NCI-H82 treated with DMSO at 0.1 percent for 48 hours (cell line): ENCODE results near the gene GCNT1.
"Not testable (repeated sequence)": the region's sequence is repeated elsewhere in the genome, so short reads cannot be mapped to it uniquely, and the experiment has no call there.

Experiments
- DNase-seq: peaks from one replicate; lab custom pipeline; 2025; ENCODE audit not compliant: unreplicated experiment; lab: John Stamatoyannopoulos, UW

The GCNT1 gene

DNA sequence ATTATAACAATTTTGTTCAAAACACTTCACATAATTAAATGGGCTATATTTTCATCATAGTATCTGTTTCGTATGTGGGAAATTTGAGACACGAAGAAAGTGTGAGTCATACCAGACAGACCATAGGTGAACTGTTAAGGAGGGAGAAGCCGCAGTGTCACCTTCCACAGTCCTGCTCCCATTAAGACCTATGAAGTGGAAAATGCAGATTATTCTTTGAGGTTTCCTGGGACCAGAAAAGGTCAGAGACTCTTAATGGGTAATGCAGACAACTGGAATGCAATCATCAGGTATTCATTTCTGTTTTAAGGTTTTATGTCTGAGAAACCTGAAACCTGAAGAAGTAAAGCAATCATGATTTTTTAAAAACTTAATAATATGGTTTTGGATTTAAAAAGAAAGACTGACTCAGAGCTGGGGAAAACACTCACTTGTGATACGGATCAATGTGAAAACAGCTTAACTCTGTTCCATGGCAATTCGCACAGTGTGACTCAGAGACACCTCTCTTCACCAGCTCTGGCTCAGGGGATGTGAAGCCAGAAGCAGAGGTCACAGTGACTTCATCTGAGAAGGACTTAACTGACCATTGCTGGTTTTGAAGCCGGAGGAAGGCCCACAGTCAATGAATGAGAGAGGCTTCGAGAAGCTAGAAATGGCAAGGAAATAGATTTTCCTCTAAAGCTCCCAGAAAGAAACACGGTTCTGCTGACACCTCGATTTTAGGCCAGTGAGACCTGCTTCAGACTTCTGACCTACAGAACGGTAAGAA, 17.2 kb upstream of the GCNT1 start:
- no peak for DNase-seq

DNA sequence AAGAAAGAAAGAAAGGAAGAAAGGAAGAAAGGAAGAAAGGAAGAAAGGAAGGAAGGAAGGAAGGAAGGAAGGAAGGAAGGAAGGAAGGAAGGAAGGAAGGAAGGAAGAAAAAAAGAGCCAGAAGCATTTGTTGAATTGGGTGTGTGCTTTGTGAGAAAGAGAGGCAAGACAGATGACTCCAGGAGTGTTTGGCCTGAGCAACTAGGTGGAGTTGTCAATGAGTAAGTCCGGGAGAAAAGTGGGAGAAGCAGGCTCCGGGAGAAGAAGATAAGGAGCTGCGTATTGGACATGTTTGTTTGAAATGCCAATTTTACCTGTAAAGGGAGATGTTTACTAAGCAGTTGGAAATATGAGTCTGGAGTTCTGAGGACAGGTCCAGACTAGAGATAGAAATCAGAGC, 15.1 kb upstream of the GCNT1 start:
- no peak for DNase-seq

DNA sequence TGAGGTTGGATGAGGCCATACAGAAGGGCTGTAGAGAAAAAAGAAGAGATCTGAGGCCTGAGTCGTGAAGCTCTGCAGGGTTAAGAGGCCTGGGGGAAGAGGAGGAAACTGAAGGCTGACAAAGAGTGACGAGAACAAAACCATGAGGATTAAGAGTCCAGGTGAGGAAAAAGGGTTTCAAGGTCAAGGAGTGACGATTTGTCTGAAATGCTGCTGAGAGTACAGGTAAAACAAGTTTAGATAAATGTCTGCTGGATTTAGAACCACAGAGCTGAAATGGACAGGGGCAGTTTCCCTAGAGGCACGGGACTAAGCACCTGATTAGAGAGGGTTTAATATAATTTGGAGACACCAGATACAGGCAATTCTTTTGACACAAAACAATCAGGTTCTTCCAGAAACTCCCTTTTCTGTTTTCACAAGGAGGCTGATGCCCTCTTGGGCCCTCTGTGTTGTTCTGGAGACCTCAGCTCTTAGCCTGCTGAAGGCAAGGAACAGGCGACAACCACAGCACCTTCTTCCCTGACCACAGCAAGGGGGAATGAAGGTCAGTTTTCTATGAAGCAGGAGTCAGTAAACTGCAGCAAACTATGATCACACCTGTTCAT, 14.6 kb upstream of the GCNT1 start:
- no peak for DNase-seq

DNA sequence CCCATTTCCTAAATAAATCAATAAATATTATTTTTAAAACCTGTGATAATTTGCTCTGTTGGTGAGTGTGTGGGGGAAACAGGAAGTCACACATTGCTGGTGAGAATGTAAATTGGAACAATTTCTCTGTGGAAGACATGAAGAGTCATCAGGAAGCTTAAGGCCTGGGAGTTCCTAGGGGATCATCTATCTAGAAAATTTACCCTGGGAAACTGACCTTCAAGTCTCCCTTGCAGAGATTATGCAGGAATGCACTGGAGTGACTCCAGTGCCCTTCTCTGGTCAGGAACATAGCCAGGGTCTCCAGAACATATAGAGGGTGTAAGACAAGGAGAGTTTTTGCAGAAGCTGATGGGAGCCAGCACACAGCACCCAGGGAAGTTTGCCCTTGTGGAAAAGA, 13.0 kb upstream of the GCNT1 start:
- no peak for DNase-seq

DNA sequence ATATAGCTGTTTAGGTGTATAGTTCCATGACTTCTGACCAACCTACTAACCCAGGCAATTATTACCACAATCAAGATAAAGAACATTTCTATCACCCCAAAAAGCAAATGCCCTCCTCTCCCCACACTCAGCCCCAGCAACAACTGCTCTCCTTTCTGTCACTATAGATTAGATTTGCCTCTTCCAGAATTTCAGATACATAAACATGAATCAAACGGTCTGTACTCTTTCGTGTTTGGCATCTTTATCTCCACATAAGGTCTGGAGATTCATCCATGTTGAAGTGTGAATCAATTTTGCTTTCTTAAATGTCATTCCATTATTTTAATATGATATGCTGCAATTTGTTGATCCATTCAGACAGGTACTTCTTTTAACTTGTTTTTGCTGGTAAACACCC, 10.5 kb upstream of the GCNT1 start:
- DNase-seq, result no peak

DNA sequence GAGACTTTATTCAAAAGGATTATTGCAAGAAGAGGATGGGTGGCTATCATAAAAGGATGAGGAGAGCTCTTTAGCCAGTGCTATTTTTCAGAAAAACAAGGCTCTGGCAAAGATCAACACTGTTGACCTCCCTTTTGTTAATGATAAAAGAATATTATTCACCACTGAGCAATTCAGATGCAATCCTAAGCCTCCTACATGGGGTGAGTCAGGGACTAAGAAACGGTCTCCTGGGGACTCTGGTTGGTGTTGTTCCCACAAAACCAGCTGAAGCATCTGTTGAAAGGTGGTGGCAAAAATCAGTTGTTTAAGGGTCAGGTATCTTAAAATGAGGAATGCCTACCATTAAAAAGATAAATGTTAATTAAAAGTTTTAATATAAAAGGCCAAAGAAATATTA, 7.7 kb upstream of the GCNT1 start:
- no peak for DNase-seq

DNA sequence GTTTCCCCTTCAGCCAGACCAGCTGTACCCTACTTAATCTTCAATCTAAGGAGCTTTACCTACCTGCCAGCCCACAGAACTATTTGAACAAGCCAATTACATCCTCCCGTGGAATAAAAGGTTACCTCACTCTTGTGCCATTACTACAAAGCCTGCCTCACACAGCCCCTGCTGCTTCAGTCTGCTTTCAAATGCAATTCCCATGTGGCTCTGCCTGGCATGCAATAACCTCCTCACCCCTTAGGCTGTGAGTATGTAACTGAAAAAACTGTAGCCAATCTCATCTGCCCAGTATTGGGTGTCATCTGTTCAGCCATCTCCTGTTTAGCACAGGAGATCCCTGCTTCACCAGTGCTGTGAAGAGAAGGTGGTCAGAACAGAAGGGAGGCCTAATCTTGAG, 6.1 kb upstream of the GCNT1 start:
- no peak for DNase-seq

DNA sequence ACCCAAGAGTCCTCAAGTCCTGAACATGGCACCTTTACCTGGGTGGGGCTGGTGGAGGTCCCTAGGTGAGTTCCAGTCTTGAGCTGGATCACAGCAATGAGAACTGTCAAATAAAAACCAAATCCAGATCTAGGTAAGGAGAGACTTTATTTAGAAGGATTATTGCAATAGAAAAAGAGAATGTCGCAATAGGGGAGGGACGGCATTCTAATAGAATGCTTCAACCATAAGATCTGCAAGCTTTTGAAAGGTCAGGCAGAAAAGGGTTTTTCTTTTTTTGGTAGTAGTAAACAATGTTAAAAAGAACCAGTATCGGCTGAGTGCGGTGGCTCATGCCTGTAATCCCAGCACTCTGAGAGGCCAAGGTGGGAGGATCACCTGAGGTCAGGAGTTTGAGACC, 5.2 kb upstream of the GCNT1 start:
- no peak for DNase-seq

DNA sequence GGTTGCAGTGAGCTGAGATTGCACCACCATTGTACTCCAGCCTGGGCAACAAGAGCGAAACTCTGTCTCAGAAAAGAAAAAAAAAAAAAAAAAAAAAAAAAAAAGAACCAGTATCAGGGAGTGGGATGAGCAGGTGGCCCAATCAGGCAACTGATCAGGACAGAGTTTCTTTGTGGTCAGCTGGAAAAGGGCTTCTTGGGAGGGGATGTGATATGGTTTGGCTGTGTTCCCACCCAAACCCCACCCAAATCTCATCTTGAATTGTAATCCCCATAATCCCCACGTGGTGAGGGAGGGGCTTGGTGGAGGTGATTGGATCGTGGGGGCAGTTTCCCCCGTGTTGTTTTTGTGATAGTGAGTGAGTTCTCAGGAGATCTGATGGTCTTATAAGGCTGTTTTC, 4.7 kb upstream of the GCNT1 start:
- DNase-seq, result no peak

DNA sequence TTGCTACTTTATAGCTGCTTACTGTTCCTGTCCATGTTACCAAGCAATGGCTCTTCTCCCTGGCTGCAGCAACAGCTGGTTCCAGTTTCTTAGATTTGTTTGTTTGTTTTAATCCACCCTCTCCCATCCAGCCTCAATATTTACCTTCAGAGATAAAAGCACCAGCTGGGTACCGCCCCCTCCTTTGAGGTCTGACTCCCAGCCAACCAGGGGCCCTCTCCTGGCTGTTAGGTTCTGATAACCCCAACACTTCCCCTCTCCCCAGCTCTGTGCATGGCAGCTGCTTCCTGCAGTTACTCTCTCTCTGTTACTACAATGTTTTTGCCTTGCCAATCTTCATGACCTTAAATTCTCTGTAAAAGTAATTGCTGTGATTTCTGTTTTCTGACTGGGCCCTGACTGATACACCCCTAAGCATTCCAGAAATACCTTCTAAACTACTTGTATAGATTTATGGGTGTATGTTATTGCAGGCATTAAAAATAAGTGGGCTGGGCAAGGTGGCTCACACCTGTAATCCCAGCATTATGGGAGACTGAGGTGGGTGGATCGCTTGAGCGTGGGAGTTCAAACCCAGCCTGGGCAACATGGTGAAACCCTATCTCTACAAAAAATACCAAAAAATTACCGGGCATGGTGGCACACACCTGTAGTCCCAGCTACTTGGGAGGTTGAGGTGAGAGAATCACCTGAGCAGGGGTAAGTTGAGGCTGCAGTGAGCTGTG, 2.6 kb upstream of the GCNT1 start:
- DNase-seq, result peak; percentile 43

DNA sequence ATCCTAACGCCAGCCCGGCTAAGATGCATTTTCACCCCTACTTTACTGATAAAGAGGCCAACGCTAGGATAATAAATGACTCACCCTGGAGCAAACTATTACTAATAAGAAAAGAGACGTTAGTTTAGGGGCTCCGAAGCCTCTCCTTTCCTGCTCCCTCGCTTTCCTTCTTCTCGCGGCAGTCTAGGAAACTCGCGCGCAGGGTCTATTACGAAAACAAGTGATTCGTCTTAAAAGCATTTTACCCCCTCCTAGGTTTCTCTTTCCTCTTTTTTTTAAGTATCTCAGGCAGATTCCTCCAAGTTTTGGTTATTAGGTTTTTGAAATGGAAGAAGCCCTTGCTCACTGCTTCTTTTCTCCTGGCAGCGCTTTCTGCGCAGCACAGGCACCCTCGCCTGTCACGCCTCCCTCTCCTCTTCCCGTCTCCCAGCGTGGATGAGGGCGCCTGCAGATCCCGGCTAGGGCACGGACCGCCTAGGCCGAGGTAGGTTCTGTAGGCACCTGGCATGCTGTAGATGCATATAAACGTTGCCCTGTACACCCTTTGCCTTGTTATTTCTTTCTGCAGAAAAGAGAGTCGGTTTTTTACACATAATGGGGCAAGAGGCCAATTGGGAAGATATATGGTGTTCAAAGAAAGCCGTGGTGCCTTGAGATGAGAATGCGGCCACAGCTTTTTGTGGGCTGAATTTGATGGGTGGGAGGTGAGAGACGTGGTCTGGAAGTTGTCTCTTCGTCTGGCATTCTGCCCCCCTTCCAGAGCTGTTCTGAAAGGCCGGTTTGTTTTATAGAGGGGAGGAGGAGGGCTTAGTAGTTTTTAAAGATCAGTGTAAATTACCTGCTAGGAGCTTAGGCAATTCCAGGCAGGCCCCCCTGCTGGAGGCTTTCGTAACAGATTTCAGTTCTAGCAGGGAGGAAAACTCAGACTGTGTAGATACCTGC, 983 bp downstream of the GCNT1 start:
- no peak for DNase-seq

DNA sequence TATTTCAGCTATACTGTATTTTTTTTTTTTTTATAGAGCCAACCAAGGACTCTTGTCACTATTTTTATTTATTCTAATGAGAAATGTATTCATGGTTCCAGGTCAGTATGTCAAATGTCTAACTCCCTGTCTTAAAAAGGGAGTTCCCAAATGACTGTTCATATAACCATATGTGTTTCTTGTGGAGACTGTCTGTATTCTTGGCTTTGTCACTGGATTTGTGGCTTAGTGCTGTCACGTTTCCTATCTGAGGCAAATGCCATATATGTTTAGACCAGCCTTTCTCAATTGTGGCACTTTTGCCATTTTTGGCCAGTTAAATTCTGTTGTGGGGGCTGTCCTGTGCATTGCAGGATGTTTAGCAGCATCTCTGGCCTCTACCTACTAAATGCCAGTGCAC, 3.1 kb downstream of the GCNT1 start:
- no peak for DNase-seq

DNA sequence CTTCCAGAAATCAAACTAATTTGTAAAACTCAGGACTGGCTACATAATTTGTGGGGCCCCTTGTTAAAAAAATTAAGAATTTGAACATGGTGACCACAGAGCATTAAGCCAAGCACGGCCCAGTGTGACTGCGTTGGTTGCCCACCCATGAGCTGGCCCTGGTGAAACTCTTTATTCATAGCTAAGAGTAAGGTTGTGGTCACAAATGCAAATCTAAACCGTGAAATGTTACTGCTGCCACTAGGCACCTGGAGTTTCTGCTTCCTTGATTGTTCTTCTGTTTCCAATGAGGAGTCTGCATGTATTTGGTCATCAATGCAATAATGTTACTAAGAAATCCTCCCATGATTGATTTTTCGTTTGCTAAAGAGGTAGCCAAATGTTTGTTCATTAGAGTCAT, 4.2 kb downstream of the GCNT1 start:
- no peak for DNase-seq

DNA sequence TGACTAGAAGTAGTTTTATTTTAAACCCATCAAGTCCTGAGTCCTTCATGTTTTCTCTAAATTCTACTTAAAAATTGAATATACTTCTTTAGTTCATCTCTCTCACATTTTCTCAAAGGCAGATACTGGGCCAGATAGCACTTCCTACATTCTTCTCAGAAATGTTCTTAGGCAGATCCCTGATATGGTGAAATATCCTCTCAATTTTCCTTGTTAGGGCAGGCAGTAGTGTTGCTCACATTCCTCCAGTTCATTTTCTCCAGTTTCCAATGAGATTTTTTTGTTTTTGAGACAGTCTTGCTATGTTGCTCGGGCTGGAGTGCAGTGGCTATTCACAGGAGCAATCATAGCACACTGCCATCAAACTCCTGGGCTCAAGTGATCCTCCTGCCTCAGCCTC, 5.7 kb downstream of the GCNT1 start:
- DNase-seq, result no peak

DNA sequence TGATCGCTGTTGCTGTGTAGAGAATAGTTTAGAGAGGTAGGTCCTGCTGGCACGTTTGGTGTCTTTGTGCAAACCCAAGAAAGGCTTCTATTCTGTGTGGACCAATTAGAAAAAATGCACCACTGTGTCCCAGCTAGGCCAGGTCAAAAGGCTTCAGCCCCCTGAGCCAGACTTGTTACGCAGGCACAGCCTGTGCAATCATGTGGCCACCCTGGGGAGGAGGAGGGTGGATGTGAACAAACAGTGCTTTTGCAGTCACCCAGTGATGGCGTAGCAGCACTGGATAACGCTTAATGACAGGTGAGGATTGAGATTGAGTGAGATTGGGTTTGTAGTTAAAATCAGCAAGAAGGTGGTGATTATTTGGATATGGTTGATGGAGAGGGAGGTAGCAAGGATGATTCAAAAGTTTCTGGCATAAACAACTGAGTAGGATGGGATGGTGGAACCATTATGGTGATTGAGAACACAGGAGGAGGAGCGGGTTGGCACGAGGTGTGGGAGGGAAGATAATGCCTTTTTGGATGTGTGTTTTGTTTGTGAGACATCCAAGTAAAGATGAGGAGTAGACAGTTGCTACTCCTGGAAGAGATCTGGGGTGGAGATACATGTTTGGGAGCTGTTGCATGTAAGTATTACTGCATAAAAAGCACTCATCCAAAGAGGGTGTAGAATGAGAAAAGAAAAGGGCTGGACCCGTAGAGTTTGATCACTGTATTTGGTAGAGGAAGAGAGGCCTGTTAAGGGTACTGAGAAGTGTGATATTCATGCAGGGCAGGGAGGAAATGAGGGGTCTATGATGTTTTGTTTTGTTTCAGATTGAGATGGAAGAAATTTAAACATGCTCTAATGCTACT, 6.7 kb downstream of the GCNT1 start:
- no peak for DNase-seq

DNA sequence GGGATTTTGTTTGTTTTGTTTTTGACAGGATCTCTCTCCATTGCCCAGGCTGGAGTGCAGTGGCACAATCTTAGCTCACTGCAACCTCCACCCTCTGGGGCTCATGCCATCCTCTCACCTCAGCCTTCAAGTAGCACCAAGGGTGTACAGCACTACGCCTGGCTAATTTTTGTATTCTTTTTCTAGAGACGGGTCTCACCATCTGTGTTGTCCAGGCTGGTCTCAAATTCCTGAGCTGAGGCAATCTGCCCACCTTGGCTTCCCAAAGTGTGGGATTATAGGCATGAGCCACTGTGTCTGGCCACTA, 7.3 kb downstream of the GCNT1 start:
- no peak for DNase-seq

DNA sequence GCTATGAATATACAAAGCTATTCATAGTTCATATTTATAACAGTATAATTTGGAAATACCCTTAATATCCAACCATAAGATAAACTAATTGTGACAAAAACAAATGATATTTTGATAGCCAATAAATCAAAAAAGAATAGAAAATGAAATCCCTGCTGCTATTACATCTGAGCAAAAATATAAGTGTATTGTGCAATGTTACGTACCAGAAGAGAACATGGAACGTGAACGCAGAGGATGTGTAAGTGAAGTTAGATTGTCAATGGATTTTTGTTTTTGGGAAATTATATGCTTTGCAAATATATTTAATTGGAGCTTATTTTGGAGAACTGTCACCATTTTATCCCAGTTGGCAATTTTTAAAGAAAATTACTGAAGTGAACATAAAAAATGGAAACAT, 15.4 kb downstream of the GCNT1 start:
- no peak for DNase-seq

DNA sequence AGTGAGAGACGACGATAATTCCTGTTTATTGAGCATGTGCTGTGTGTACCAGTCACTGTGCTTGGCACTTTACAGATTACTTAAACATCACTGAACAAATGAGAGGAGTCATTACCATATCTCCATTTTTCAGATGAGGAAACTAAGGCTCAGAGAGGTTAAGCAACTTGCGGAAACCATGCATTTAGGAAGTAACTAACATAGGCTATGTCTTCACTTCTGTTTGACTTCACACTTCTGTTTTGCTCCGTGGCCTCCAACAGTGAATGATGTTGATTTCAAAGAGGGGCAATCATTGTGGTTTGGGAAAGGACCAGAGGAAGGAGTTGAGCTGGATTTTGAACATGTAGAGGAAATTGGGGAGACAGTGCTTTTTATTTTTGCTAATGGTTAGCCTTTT, 16.7 kb downstream of the GCNT1 start:
- DNase-seq, result no peak

DNA sequence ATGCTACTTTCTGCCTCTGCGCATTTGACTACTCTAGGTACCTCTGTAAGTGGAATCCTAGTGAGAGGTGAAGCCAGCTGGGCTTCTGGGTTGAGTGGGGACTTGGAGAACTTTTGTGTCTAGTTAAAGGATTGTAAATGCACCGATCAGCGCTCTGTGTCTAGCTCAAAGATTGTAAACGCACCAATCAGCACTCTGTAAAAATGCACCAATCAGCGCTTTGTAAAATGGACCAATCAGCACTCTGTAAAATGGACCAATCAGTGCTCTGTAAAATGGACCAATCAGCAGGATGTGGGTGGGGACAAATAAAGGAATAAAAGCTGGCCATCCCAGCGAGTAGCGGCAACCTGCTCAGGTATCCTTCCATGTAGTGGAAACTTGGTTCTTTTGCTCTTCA, 18.8 kb downstream of the GCNT1 start:
- not testable (repeated sequence) for DNase-seq

DNA sequence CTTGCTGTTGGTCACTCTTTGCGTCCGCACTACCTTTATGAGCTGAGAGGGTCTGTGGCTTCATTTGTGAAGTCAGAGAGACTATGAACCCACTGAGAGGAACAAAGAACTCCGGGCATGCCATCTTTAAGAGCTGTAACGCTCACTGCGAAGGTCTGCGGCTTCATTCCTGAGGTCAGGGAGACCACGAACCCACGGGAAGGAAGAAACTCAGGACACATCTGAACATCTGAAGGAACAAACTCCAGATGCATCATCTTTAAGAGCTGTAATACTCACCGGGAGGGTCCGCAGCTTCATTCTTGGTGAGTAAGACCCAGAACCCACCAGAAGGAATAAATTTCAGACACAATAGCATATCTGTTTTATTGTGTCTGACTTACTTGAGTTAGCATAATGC, 19.2 kb downstream of the GCNT1 start:
- no peak for DNase-seq

DNA sequence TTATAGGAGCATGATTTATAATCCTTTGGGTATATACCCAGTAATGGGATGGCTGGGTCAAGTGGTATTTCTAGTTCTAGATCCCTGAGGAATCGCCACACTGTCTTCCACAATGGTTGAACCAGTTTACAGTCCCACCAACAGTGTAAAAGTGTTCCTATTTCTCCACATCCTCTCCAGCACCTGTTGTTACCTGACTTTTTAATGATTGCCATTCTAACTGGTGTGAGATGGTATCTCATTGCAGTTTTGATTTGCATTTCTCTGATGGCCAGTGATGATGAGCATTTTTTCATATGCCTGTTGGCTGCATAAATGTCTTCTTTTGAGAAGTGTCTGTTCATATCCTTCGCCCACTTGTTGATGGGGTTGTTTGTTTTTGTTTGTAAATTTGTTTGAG, 20.4 kb downstream of the GCNT1 start:
- not testable (repeated sequence) for DNase-seq
